Gastroesophageal sphincter (tissue), 3 donors: ENCODE results near the gene SCAMP3.

Experiments used
- EP300 ChIP-seq: sonication (generic); formaldehyde crosslinking; IDR thresholded peaks from one replicate; pipeline ENCODE4 v1.6.1; 2017; ENCODE audit warnings: antibody characterized with exemption, mild to moderate bottlenecking
- POLR2AphosphoS5 ChIP-seq: sonication (generic); formaldehyde crosslinking; IDR thresholded peaks from one replicate; pipeline ENCODE4 v1.6.1; 2017; ENCODE audit warnings: antibody characterized with exemption
- TF ChIP-seq, protein P1 (sequence below), 4 experiments: fragments of 200-600 bp in 2 of 4; fragments of 450-650 bp in 2 of 4; sonication (generic) in 1 of 4; IDR thresholded peaks; one replicate each; pipeline ENCODE4 v1.5.1; 2017 to 2019; ENCODE audit warnings: antibody characterized with exemption in 4 of 4, mild to moderate bottlenecking in 2 of 4, moderate library complexity in 2 of 4

DNA sequence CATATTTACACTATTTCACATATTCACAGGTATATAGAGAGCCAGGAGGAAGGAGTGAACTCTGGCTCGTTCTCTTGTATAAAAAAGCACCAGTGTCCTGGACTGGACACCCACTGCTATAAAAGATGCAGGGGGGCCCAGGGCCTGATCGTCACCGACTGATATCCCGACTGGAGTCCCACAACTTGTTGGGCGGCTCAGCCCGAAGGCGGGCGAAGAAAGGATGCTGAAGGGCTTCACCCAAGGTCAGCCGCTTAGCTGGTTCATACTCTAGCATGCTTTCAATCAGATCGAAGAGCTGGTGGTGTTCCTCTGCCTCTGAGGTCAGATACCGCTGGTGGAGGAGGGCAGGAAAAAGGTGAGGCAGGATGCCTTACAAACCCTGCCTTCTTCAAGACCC, 907 bp upstream of the SCAMP3 start:
- TF ChIP-seq, protein P1, sequence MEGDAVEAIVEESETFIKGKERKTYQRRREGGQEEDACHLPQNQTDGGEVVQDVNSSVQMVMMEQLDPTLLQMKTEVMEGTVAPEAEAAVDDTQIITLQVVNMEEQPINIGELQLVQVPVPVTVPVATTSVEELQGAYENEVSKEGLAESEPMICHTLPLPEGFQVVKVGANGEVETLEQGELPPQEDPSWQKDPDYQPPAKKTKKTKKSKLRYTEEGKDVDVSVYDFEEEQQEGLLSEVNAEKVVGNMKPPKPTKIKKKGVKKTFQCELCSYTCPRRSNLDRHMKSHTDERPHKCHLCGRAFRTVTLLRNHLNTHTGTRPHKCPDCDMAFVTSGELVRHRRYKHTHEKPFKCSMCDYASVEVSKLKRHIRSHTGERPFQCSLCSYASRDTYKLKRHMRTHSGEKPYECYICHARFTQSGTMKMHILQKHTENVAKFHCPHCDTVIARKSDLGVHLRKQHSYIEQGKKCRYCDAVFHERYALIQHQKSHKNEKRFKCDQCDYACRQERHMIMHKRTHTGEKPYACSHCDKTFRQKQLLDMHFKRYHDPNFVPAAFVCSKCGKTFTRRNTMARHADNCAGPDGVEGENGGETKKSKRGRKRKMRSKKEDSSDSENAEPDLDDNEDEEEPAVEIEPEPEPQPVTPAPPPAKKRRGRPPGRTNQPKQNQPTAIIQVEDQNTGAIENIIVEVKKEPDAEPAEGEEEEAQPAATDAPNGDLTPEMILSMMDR (IDR thresholded peaks at IDR 0.05) = no peak
- TF ChIP-seq EP300 (no peak), POLR2AphosphoS5 (no peak)
